ENCODE results near the gene UCP1. TPM values are rescaled to one million over a fixed set of nuclear protein-coding genes. Genes with fewer than 3 reads are reported as not detected.

Gene UCP1
- not detected for total RNA-seq

GRCh38 chr4:140568507-140569306, at the start of gene UCP1:
UCP1 (minus strand) TSS chr4:140568961; CDS start chr4:140568729, 232 bp downstream.
- DNase-seq: no peak

- DNase-seq: no peak
These were observed 48.9 kb upstream of the UCP1 start for GRCh38 chr4:140617499-140618248.

- no peak for DNase-seq
These were observed 46.7 kb upstream of the UCP1 start for GRCh38 chr4:140615451-140615850.

- no peak for DNase-seq
These were observed 43.6 kb upstream of the UCP1 start for GRCh38 chr4:140612357-140612756.

GRCh38 chr4:140611854-140612253, 43.1 kb upstream of the UCP1 start:
- no peak for DNase-seq

- DNase-seq: no peak
These were observed 41.0 kb upstream of the UCP1 start for GRCh38 chr4:140609548-140610425.

- DNase-seq: no peak
These were observed 39.1 kb upstream of the UCP1 start for GRCh38 chr4:140607852-140608251.

- DNase-seq: no peak
These were observed 35.8 kb upstream of the UCP1 start for GRCh38 chr4:140604544-140604943.

GRCh38 chr4:140603286-140603685, 34.5 kb upstream of the UCP1 start:
- no peak for DNase-seq

DNA sequence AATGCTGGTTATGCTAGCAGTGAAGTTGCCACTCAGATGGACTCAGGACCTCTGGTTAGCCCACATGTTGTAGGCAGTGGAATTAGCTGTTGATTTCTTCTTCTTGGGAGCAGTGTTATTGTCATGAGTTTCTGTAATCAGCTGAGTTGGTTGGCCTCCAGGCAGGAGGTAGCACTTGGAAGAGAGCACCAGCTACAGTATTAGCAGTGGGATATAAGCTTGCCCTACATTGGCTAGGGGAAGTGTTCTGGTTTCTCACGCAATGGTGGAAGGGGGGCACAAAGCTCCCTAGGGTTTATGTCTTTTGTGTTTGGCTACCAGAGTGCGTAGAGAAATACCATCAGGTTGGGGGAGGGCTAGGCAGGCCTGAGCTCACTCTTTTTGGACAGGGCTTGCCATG, 34.0 kb upstream of the UCP1 start:
- no peak for DNase-seq

GRCh38 chr4:140600408-140600807, 31.6 kb upstream of the UCP1 start:
- DNase-seq: no peak

DNA sequence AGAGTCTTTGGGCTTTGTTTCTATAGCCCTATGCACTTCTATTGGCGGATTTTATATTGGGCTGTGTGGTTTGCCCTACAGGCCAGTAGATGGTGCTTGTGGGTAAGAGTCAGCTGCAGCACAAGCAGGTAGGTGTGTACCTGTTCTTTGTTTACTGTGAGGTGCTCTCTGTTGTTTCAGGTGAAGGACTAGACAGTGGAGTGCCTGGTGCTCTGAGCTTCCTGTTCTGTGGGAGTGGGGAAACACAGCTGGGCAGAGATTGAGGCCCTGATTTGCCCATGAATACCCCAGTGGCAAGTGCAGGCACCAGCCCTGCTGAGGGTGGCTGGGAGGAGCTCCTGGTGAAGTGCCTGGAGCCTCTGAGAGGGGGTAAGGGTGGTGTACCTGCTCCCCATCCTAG, 26.3 kb upstream of the UCP1 start:
- no peak for DNase-seq

DNA sequence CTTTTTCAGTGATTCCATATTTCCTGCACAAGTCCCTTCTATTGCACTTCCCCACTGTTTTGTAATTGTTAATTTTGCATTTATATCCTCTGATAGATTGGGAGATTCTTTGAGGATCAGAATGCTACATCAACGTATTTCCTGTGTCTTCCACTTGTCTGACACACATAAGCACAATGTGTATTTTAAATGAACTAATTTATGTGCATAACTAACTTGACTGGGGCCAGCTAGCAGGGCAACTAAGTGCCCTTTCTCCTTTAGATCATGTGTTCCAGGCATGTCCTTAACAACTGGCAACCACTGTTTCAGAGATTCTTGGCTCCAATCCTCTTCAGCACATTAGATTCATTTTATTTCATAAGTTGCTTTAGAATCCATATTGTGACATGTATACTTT, 15.7 kb upstream of the UCP1 start:
- DNase-seq: no peak

GRCh38 chr4:140581078-140581477, 12.3 kb upstream of the UCP1 start:
- DNase-seq: no peak

DNA sequence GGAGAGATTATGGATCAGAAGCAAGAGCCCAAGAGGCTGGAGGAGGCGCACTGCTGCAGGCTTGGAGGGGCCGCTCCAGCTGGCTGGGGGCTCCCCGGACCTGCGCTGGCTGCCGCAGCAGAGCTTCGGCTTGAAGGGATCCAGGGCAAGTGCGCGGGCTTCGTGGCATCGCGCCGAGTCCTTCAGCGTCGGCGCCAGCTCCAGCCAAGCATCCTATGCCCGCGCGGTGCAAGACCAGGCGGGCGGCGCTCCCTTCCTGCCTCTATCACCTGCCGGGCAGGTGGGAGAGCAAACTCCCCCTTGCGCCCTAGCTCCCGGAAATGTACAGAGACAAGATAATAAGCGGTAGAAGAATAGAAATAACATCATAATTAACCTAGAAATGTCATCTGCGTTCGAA, 10.5 kb upstream of the UCP1 start:
- no peak for DNase-seq

GRCh38 chr4:140575489-140575888, 6.7 kb upstream of the UCP1 start:
- DNase-seq: no peak

- no peak for DNase-seq
These were observed 2.9 kb upstream of the UCP1 start for GRCh38 chr4:140571620-140572019.

DNA sequence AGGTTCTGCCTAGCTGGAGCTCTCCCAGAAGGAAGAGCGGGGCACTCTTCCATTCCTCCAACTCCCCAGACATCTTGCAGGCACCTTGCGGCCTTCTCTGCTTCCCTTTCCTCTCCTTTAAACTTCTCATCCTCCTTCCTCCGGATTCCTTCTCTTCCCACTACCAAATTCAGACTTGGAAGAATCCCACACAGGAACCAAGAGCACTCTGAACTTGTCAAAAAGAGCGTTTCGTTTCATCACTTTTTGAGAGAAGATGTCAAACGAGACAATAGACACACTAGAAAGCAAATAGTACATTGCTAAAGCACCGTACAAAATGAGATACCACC, 512 bp upstream of the UCP1 start:
- no peak for DNase-seq

- DNase-seq: no peak
These were observed 9.1 kb downstream of the UCP1 start for GRCh38 chr4:140559696-140560095.

- no peak for DNase-seq
These were observed 10.8 kb downstream of the UCP1 start for GRCh38 chr4:140557831-140558435.

- no peak for DNase-seq
These were observed 12.2 kb downstream of the UCP1 start for GRCh38 chr4:140556372-140557085.

GRCh38 chr4:140533951-140534480, 34.7 kb downstream of the UCP1 start:
- no peak for DNase-seq

All from occipital lobe (tissue), 2 donors.